Ascending aorta (tissue), 2 donors: ENCODE measurements around the gene INPP5A. TPM values are rescaled to one million over a fixed set of nuclear protein-coding genes. Genes with fewer than 3 reads are reported as not detected.

ENCODE experiments used
- DNase-seq, 2 donors: peaks; one replicate each; pipeline ENCODE4 v3.0.0-alpha.2; 2019; ENCODE audit warnings: low spot score in 2 of 2
- H3K27ac ChIP-seq, 2 donors: fragments of 200-600 bp; sonication (generic); one replicate each; pipeline ENCODE4 v1.5.1; 2016 to 2017; ENCODE audit warnings: mild to moderate bottlenecking in 1 of 2
- H3K27me3 ChIP-seq: fragments of 200-600 bp; sonication (generic); one replicate; pipeline ENCODE4 v1.5.1; 2017
- H3K36me3 ChIP-seq, 2 donors: fragments of 200-600 bp; sonication (generic); one replicate each; pipeline ENCODE4 v1.5.1; 2016
- H3K4me1 ChIP-seq, 2 donors: fragments of 200-600 bp; sonication (generic); one replicate each; pipeline ENCODE4 v1.5.1; 2016 to 2017; ENCODE audit warnings: mild to moderate bottlenecking in 1 of 2
- H3K4me3 ChIP-seq, 2 donors: fragments of 200-600 bp; sonication (generic); one replicate each; pipeline ENCODE4 v1.5.1; 2016 to 2017; ENCODE audit warnings: mild to moderate bottlenecking in 1 of 2
- H3K9me3 ChIP-seq, 2 donors: fragments of 200-600 bp; sonication (generic); one replicate each; pipeline ENCODE4 v1.5.1; 2016
- CTCF ChIP-seq, 3 experiments: fragments of 200-600 bp in 2 of 3; fragments of 450-650 bp in 1 of 3; sonication (generic) in 2 of 3; IDR thresholded peaks; one replicate each; pipeline ENCODE4 v1.5.1; 2016 to 2019; ENCODE audit warnings: antibody characterized with exemption in 3 of 3, mild to moderate bottlenecking in 1 of 3, moderate library complexity in 1 of 3
- intact Hi-C: fragments of 100-400 bp; cut with DNase I; formaldehyde crosslinking; loops from one replicate; pipeline ENCODE4 v1.15.1; 2023
- total RNA-seq: library from RNA; depleted of rRNA; stranded (reverse); fragments of >200 nt; gene quantifications from one replicate; pipeline ENCODE4 v1.1.0, GENCODE V29; 2016

The INPP5A gene
- total RNA-seq, 1 donor from 2014 or later, result 81.2 TPM

- Histone ChIP-seq H3K27ac (no peak overlapping the region), H3K9me3 (no peaks in the 10 kb centered on the region), H3K27me3 (no peaks in the 10 kb centered on the region), H3K36me3 (peaks cover 14 to 22% of the 10 kb centered on the region in 2 donors), H3K4me3 (no peak overlapping the region), H3K4me1 (peaks cover 0 to 2% of the 10 kb centered on the region in 2 donors)
- no peak for TF ChIP-seq CTCF (IDR thresholded peaks at IDR 0.05)
- peak in 1 of 2 donors; percentile 30 for DNase-seq
- intact Hi-C loops, result no loop called here
Measured at GRCh38 chr10:132690821-132691610, 153.4 kb downstream of the INPP5A start.

- Histone ChIP-seq H3K36me3 (peaks cover 14 to 22% of the 10 kb centered on the region in 2 donors), H3K4me1 (no peaks in the 10 kb centered on the region), H3K9me3 (no peaks in the 10 kb centered on the region), H3K27ac (no peak overlapping the region), H3K27me3 (no peaks in the 10 kb centered on the region), H3K4me3 (no peak overlapping the region)
- intact Hi-C loops, result no loop called here
- peak in 1 of 2 donors; percentile 31 for DNase-seq
- no peak for TF ChIP-seq CTCF (IDR thresholded peaks at IDR 0.05)
Measured at GRCh38 chr10:132691711-132692153, 154.1 kb downstream of the INPP5A start.

GRCh38 chr10:132692311-132692710 is 154.7 kb downstream of the INPP5A start:
- no peaks in the 10 kb centered on the region for H3K9me3 ChIP-seq
- no peak for DNase-seq
- H3K4me1 ChIP-seq, result no peaks in the 10 kb centered on the region
- H3K4me3 ChIP-seq, result no peak overlapping the region
- no peak for TF ChIP-seq CTCF (IDR thresholded peaks at IDR 0.05)
- H3K27ac ChIP-seq, result no peak overlapping the region
- no peaks in the 10 kb centered on the region for H3K27me3 ChIP-seq
- peaks cover 14 to 23% of the 10 kb centered on the region in 2 donors for H3K36me3 ChIP-seq
- intact Hi-C loops, result no loop called here

GRCh38 chr10:132693676-132694075 is 156.1 kb downstream of the INPP5A start:
- Histone ChIP-seq H3K4me3 (no peak overlapping the region), H3K4me1 (no peaks in the 10 kb centered on the region), H3K27ac (no peak overlapping the region), H3K9me3 (no peaks in the 10 kb centered on the region), H3K36me3 (peaks cover 21 to 36% of the 10 kb centered on the region in 2 donors), H3K27me3 (no peaks in the 10 kb centered on the region)
- no peak for DNase-seq
- intact Hi-C loops, result no loop called here
- no peak for TF ChIP-seq CTCF (IDR thresholded peaks at IDR 0.05)

GRCh38 chr10:132696204-132696603 is 158.6 kb downstream of the INPP5A start:
- Histone ChIP-seq H3K4me3 (no peak overlapping the region), H3K36me3 (peaks cover 12 to 25% of the 10 kb centered on the region in 2 donors), H3K4me1 (no peaks in the 10 kb centered on the region), H3K27me3 (no peaks in the 10 kb centered on the region), H3K27ac (no peak overlapping the region), H3K9me3 (no peaks in the 10 kb centered on the region)
- intact Hi-C loops, result no loop called here
- DNase-seq, result peak in 1 of 2 donors; percentile 21
- TF ChIP-seq CTCF (IDR thresholded peaks at IDR 0.05), result no peak
